NCI-H446 (cell line): ENCODE results near the gene HOXC11.

Experiments used
- DNase-seq, 2 experiments: peaks; one replicate each; lab custom pipeline; 2025; lab: John Stamatoyannopoulos, UW

Gene HOXC11

DNA sequence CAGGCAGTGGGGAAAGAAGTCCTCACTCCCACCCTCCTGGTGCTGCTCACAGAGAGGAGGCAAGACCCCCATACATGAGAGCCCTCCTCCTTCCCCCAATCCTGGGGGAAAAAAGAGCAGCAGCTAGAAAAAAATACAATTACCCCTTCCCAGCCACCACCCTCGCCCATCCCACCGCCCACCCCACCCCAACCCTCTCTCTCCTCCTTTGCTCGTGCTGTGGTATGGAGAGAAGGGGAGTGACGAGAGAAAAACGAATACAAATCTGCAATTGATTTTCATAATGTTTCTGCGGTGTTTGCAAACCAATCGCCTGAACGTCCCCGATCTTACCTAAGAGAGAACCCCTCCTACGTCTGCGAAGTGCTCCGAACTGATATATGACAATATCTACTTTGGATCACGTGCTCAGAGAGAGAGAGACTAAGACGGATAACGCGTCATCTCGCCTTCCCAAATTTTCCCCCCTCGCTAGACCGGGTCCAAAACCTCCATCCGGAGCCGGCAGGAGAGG is at the start of gene HOXC11:
TSS of gene HOXC11 (plus strand) at position 405 of the 514 bp plus-strand sequence. CDS start 116 bp downstream, outside the sequence.
- no peak for DNase-seq

DNA sequence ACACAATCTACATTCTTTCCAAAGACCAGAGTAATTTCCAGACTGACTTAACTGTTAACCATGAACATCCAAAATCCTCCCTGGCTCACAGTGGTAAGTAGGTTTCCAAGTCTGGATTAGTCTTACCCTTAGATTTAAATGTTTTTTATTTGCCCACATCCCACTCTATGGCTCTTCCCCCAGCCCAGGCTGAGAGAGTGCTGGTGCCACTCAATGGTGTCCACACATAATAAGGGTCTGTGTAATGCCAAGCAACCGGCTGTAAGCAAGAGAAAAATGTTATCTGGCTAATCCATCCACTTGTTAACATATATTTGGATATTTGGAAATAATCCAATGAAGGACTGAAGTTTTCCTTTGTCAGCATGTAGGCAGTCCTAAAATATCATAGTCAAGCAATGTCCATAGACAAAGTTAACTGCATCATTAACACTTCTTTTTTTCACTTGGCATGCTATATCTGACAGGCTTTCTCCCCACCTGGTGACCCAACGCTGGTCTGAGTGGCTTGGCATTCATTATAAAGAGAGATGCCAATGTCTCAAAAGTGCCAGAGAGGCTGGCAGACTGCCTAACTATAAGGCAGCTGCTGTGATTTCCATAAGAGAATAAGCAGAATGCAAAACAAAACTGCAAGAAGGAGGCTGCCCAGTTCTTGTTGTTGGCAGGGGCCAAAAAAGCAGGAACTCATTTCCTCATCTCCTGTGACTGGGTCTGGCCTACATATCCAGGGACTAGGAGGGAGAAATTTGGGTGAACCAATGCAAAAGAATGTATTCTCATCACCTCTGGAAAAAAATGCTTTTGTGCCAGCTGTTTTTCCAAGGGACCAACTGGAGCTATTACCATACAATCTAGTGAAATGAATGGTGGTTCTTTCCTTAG is 48.2 kb upstream of the HOXC11 start:
- peak; percentile 63 to 80 for DNase-seq

DNA sequence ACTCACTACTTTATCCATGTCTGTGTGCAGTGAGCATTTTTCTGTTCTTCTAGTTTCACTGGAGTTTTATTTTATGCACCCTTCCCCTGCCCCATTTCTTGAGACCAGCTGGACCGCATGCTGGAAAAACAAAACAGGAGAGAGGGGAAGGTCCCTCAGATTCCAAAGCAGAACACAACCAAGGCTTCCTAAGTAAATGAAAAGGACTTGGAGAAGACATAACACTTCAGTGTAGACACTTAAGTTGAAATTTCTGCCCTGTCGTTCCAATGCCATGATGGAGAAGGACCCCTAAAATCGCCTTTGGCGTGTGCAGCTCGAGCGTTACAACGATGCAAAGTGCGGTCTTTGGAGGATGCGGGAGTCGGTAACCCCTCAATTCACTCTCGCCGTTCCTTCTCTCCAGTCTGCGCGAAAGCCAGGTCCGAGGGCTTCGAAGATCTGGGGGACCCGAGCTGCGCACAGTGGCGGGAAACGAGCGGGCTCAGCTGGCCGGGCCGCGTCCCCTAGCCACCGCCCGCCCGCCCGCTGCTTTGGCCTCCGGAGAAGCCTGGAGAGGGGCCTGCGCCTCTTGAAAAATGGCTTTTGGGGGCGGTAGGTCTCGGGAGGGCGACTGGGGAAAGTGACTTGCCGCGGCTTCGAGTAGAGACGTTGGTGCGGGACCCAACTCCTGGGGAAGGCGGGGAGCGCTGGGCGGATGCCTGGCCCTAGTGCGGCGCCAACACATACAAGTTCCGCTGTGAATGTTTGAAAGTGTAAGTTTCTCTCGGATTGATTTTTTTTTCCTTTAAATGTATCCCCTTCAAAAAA is 45.5 kb upstream of the HOXC11 start:
- DNase-seq, result no peak

DNA sequence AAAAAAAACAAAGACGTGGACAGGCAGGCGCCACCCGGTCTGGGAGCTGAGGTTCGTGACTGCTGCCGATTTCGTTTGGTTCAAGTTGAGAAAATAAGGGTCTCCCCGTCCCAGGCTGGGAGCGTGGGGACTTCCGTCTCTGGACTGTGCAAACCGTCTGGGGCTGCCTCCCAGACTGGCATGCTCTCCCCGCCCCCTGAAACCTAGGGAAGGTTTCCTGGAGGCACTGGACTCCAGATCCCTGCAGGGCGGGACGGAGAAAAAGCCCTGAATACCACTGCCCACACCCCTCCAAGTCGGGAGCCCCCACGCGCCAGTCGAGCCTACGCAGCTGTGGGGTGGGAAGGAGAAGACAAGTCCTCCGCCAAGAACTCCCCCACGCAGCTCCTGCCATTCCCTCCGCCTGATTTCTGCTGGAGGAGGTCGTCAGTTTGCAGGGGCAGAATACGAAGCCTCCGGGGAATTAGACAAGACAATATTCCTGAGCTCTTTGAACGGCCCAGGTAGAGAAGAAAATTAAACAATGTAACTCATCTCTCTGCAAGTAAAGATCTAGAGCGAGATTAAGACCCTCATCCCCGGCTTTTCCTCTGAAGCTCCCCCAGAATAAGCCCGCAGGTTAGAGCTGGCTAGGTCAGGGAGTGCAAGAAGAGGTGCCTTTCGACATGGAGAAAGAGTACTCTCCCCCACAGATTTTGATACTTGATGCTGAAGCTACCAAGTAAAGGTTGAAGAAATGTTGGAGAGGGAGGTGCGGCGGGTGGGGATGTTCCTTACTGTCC is 44.7 kb upstream of the HOXC11 start:
- DNase-seq, result no peak

DNA sequence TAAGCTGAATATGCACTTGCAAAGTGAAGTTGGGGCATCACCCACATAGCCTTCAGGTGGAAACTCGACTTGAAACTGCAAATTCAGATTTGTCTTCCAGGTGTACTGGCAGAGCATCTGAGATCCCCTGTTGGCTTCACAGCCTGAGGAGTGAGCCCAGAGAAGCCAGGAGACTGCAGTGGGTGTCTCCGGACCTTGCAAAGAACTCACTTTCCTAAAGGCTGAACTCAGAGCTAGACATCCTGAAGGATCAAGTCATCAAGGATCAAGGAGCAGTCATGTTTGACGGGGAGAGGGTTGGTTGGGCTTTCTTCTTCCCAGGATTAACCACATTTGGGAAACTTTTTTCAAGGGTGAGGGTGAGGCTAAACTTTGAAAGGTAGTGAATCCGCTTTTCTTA is 43.4 kb upstream of the HOXC11 start:
- no peak for DNase-seq

DNA sequence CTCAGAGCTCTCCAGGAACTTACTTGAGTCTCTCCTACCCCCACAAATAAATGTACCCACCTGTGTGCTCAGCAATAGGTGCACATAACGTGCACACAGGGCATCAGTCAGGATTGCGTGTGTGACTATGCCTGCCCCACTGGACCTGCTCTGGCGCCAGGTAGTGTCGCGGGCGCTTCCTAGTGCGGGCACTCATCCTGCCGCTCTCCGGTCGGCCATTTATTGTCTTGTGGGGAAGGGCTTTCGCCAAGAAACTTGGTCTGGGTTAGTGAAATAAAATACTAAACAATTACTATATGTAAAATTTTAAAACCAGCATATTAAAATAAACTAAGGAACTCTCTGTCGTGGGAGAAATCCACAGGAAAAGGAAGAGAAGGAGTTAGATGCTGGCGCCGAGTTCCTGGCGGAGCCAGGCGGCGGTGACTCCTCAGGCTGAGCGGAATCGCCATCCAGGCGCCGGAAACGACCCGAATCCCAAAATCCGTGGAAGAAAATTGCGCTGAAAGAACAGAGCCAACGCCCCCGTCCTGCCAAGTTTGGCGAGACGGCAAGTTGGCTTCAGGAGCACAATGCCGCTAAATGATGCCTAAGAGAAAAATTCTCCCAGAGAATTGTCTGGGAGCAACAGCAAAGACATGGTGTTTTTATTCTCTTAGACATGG is 42.2 kb upstream of the HOXC11 start:
- no peak for DNase-seq

DNA sequence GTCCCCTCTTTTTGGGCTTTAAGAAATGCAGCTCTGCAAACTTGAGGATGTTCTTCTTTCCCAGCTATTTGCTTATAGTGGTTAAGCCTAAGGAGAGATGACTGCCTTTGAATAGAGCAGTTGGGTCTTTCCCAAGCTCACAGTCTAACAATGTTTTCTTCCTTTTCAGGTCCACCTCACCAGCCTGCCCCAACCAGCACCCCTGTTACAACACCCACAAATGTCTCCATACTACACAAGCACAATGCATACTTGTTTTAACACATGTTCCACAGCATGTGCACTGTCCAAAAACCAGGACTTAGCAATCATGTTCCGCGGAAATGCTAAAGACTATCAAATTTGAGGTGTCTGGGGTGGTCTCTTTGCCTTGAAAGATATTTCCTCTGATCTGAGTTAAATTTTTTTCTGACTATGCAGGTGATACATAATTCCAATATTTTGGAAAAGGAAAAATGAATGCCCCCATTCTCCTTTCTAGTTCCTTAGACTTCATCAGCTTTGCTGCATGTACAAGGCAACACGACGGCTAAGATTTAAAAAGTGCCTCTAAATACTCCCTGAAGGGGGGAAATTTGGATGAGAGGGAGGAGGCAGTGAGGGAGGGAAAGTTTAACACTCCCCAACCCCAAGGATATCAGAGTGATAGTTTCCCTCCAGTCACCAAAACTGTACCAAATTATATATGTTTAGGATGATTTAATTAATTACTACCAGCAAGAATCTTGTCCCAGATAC is 40.9 kb upstream of the HOXC11 start:
- DNase-seq, result no peak

DNA sequence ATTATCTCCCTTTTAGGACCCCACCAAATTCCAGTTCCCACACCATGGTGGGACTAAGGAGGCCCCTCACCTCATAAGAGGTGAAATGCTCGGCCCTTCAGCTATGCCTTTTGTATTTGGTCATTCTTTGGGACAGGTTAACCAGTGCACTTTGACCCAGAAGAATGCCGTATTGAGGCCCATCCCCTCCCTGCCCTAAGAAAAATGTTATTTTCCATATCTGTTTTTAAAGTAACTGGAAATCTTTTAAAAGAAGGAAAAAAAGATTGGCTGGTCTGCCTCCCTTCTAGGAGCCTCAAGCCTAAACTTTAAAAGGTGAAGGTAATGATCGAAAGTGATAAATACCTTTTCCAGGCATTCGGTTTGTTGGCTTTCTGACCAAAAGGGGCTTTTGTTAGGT is 40.0 kb upstream of the HOXC11 start:
- DNase-seq, result no peak

DNA sequence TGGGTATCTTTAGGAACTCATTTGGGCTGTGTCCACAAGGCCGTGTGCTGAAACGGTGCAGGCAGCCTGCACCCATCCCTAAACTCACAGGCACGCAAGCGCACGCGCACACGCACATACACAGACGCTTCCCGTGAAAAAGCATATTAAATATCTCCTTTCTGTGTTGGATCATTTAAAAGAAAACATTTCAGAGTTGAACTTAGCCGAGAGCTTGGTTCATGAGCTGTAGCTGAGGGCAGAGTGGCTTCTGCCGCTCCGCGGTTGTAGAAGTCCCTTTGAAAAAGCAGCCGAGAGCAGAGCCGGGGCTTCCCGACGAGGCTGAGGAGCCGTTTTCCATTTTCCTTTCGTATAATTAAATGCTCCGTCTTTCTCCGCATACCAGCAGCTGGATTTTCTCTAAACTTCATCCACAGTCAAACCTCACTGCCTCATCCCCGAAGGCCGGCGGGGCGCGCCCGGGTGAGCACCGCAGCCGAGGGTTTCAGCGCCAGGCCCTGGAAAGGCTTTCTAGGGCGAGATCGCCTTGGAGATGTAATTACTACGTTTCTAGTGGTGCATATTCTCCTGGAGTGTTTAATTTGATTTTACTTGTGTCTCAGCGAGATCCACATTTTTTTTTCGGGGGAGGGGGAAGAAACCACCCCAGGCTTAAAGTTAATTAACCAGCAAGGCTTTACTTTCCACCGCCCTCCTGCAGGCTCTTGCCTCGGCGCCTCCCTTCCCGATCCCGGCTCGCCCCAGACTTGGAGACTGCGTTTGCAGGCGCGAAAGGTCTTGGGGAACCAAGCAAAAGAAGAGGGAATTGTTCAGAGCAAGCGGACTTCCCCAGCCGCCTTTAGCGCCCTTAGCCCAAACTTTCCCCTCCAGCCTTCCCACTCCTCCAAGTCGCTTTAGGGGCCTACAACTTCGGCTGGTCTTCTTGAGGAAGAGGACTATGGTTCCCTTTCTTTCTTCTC is 37.3 kb upstream of the HOXC11 start:
- DNase-seq, result no peak

DNA sequence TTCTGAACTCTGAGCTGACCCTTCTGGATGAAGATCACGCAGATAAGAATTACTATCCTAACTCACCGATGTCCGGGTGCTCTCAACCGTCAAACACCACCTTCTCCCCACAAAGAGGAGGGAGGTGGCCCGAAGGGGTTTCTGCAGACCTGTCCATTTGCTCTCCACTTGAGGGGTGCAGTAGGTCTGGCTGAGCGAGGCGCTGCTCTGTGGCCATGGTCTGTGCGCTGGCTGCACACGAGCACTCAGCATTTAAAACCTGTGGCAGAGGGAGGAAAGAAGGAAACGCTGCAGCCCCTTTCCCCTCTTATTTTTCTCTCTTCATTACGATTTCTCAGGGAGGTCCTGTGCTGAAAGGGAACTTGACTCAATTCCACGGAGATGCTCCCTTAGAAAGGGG is 35.8 kb upstream of the HOXC11 start:
- DNase-seq, result no peak

DNA sequence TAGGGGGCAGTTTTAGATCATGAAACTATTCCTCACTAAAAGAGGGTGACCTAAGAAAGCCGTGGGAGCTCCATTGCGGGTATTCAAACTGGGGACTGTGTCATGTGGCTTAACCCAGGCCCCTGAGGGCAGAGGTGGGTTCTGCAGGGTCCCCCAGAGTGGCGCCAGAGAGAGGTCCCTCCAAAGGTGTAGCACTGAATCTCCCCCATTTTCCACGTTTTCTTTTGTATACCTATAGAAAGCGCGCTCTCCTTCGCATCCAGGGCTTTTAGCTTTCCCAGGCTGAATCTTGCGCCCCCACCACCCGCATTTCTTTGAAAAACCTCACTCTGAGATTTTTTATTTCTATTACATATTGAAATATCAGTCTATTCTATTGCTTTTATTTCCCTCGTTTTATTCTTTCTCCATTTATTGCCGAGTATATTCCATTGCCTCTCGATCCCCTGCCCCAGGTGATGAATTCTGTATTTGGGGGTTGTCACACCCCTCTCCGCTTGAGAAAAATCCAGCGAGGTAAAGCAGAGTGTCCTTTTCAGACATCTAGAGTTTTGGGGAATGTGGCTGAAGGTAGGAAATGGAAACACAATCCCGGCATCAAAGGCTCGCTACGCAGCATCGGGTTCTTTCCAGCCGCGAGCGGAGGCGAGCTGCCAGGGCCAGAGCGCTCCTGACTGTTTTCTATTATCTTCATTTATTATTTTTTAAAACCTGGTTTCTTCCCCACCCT is 35.2 kb upstream of the HOXC11 start:
- DNase-seq, result no peak

DNA sequence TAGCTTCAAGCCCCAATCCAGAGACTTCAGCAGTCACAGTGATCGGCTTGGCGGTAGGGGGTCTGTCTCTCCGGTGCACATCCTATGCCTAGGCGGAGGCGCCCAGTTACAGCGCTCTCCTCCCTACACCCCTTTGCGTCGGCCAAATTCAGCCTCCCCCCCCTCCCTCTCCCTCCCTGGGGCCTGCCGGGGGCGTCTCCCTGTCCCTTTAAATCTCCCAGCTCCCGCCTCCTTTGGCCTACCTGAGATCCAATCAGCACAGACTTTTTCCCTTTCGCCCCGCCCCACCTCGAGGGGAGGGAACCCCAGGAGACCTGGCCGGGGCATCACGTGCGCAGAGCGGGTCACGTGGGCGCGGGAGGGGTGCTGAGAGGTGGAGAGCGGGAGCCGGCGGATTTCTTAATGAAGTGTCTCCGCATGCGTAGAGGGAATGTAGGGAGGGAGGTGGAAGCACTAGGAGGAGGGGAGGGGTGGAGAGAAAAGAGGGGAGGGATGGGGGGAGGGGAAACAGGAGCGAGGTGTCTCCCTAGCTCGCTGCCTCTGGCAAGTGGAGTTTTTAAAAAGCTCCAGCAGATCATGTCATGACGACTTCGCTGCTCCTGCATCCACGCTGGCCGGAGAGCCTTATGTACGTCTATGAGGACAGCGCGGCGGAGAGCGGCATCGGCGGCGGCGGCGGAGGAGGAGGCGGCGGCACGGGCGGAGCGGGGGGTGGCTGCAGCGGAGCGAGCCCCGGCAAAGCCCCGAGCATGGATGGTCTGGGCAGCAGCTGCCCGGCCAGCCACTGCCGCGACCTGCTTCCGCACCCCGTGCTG is 34.4 kb upstream of the HOXC11 start, which contains the start of gene HOXC13:
TSS of gene HOXC13 (plus strand) at position 506 of the 815 bp plus-strand sequence. CDS start at position 582, 76 bp downstream.
- DNase-seq, result peak; percentile 96 to 97

DNA sequence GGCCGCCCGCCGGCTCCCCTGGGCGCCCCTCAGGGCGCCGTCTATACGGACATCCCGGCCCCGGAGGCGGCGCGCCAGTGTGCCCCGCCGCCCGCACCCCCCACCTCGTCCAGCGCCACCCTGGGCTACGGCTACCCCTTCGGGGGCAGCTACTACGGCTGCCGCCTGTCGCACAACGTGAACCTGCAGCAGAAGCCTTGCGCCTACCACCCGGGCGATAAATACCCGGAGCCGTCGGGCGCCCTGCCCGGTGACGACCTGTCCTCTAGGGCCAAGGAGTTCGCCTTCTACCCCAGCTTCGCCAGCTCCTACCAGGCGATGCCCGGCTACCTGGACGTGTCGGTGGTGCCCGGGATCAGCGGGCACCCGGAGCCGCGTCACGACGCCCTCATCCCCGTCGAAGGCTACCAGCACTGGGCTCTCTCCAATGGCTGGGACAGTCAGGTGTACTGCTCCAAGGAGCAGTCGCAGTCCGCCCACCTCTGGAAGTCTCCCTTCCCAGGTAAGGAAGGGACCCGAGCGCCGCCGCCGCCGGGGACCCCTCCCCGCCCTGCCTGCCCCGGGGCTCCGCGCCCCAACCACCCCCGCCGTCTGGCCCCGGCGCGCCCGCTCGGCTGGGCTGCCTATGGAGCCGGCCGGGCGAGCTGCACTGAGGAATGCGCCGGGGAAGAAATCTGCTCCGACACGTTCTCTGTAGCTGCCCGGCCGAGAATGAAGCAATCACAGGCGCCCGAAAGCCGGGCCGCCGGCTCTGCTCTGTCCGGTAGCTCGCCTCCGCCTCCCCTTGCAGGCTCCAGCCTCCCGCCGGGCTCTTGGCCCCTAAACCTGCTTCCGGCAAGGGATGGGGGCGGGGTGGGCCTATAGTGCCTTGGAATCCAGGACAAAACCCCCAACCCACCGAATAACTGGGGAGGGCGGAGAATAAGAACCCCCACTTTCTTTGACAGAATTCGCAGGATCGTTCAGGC is 33.5 kb upstream of the HOXC11 start:
- DNase-seq, result no peak

DNA sequence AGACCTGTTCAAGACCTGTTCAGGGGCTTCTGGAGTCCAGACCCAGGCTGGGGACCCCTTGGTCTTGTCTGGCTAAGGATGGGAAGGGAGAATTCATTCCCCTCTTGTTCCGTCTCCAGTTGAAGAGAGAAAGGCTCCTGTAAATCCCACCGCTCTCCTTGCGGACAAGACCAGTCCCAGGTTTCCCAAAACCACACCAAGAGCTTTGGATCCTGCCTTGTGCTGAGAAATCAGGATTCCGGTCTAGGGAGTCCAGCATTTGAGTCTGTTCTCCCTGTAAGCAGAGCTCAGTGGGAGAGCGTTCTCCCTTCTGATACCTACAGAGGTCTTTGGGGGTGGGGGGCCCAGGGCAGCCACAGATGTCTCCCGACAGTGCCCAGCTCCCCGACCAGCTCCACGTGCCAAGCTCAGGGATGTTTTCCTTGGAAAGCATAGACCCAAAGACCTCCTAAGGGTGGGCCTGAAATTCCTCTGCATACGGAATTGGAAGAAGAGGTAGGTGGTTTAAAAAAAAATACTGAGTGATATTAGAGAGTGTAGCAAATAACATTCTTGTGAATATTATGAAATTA is 32.4 kb upstream of the HOXC11 start:
- DNase-seq, result no peak

DNA sequence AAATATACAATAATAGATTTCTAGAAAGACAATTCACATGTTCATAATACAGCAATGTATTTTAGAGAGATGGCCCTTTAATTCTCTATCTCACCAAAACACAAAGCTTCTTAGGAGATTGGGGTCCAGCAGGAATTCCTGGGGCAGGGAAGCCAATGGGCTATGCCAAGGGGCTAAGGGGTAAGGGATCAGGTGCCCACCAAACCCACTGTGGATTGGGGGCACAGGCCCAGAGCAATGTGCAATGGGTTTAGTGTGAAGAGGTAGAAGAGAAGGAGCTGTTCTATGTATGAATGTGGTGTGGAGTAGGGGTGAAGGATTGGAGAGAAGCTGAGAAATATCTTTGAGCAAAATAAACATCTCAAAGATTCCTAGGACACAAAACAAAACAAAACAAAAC is 31.7 kb upstream of the HOXC11 start:
- DNase-seq, result no peak

DNA sequence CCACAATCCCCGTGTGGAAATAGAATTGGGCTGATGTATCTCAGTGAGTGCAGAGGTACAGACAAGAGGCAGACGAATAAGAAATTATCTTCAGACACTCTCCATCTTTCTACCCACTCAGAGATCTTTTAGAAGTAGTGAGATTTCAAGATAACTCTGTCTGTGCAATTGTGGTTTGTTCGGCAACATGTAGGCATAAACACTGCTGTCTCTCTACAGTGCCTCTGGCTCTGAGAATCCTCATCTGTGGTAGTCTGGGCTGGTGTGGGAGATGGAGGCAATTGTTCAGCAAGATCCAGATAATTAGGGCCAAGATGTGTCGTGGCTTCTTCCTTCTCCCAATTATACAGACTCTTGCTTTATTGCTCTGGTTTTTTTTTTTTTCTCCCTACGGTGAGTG is 31.2 kb upstream of the HOXC11 start:
- DNase-seq, result no peak
